ENCODE data around the gene SLCO2A1.

The SLCO2A1 gene

GRCh38 chr3:134060561-134061385 is 31.0 kb upstream of the SLCO2A1 start:
- FAIRE-seq = no peak

- FAIRE-seq = no peak
Observed at GRCh38 chr3:134059671-134060560, 30.2 kb upstream of the SLCO2A1 start.

GRCh38 chr3:134059035-134059601 is 29.4 kb upstream of the SLCO2A1 start:
- FAIRE-seq = no peak

- no peak for FAIRE-seq
Observed at GRCh38 chr3:134057654-134058110, 28.0 kb upstream of the SLCO2A1 start.

GRCh38 chr3:134057006-134057653 is 27.4 kb upstream of the SLCO2A1 start:
- FAIRE-seq = no peak

GRCh38 chr3:134056464-134056891 is 26.8 kb upstream of the SLCO2A1 start:
- FAIRE-seq = no peak

- no peak for FAIRE-seq
Observed at GRCh38 chr3:134055661-134056060, 25.9 kb upstream of the SLCO2A1 start.

- FAIRE-seq = no peak
Observed at GRCh38 chr3:134054881-134055280, 25.2 kb upstream of the SLCO2A1 start.

GRCh38 chr3:134054231-134054630 is 24.5 kb upstream of the SLCO2A1 start:
- no peak for FAIRE-seq

GRCh38 chr3:134052370-134052769 is 22.6 kb upstream of the SLCO2A1 start:
- no peak for FAIRE-seq

- no peak for FAIRE-seq
Observed at GRCh38 chr3:134049676-134050075, 20.0 kb upstream of the SLCO2A1 start.

GRCh38 chr3:134048278-134048996 is 18.7 kb upstream of the SLCO2A1 start:
- FAIRE-seq = no peak

- FAIRE-seq = no peak
Observed at GRCh38 chr3:134044459-134044858, 14.7 kb upstream of the SLCO2A1 start.

- no peak for FAIRE-seq
Observed at GRCh38 chr3:134040066-134040465, 10.3 kb upstream of the SLCO2A1 start.

GRCh38 chr3:134039161-134039862 is 9.6 kb upstream of the SLCO2A1 start:
- no peak for FAIRE-seq

GRCh38 chr3:134038716-134039115 is 9.0 kb upstream of the SLCO2A1 start:
- FAIRE-seq = no peak

- FAIRE-seq = no peak
Observed at GRCh38 chr3:134038071-134038491, 8.4 kb upstream of the SLCO2A1 start.

GRCh38 chr3:134037168-134037567 is 7.4 kb upstream of the SLCO2A1 start:
- FAIRE-seq = no peak

GRCh38 chr3:134036291-134036690 is 6.6 kb upstream of the SLCO2A1 start:
- FAIRE-seq = no peak

- FAIRE-seq = no peak
Observed at GRCh38 chr3:134035836-134036235, 6.1 kb upstream of the SLCO2A1 start.
